ENCODE data around the gene ILDR1.

- TF ChIP-seq CTCF (conservative IDR thresholded peaks at IDR 0.05; ENCODE audit: low read depth in 2 of 2): no peak
- no peak for TF ChIP-seq REST (IDR thresholded peaks at IDR 0.05; ENCODE audit: unreplicated experiment)
- TF ChIP-seq POLR2AphosphoS5 (IDR thresholded peaks at IDR 0.05; ENCODE audit: low read depth): no peak
- no peak for TF ChIP-seq EZH2 (IDR thresholded peaks at IDR 0.05; ENCODE audit: low read depth, unreplicated experiment)
- TF ChIP-seq JUNB (IDR thresholded peaks at IDR 0.05; ENCODE audit: unreplicated experiment): no peak
- TF ChIP-seq NANOG (IDR thresholded peaks at IDR 0.05; ENCODE audit: borderline replicate concordance): no peak
- TF ChIP-seq ETS1 (IDR thresholded peaks at IDR 0.05): no peak
Observed at GRCh38 chr3:121985846-121986245, 36.2 kb downstream of the ILDR1 start.
